GM19452 (cell line): ENCODE measurements around the gene RGS6.

ENCODE experiments used
- ATAC-seq: cut with Tn5 transposase; IDR thresholded peaks from one replicate; pipeline ENCODE4 v1.9.1; 2021; ENCODE audit not compliant: unreplicated experiment

RGS6 gene

GRCh38 chr14:72521045-72521444 lies 588.8 kb downstream of the RGS6 start:
- no peak for ATAC-seq

- no peak for ATAC-seq
These were observed 589.9 kb downstream of the RGS6 start for GRCh38 chr14:72521968-72522741.

- no peak for ATAC-seq
These were observed 590.6 kb downstream of the RGS6 start for GRCh38 chr14:72522847-72523246.

- ATAC-seq, result no peak
These were observed 591.4 kb downstream of the RGS6 start for GRCh38 chr14:72523424-72524294.

- ATAC-seq, result no peak
These were observed 592.0 kb downstream of the RGS6 start for GRCh38 chr14:72524295-72524629.

- ATAC-seq, result no peak
These were observed 593.1 kb downstream of the RGS6 start for GRCh38 chr14:72525087-72525915.

GRCh38 chr14:72527591-72527990 lies 595.4 kb downstream of the RGS6 start:
- ATAC-seq, result no peak

GRCh38 chr14:72528059-72528862 lies 596.0 kb downstream of the RGS6 start:
- ATAC-seq, result no peak

- ATAC-seq, result no peak
These were observed 596.6 kb downstream of the RGS6 start for GRCh38 chr14:72528863-72529175.

GRCh38 chr14:72532686-72533454 lies 600.6 kb downstream of the RGS6 start:
- ATAC-seq, result no peak

GRCh38 chr14:72535485-72535884 lies 603.3 kb downstream of the RGS6 start:
- ATAC-seq, result no peak

- ATAC-seq, result no peak
These were observed 606.2 kb downstream of the RGS6 start for GRCh38 chr14:72538387-72538786.

- ATAC-seq, result no peak
These were observed 607.6 kb downstream of the RGS6 start for GRCh38 chr14:72539661-72540315.

GRCh38 chr14:72540836-72541235 lies 608.6 kb downstream of the RGS6 start:
- no peak for ATAC-seq

GRCh38 chr14:72541546-72541945 lies 609.3 kb downstream of the RGS6 start:
- ATAC-seq, result no peak

- no peak for ATAC-seq
These were observed 611.1 kb downstream of the RGS6 start for GRCh38 chr14:72543341-72543740.

- ATAC-seq, result no peak
These were observed 612.6 kb downstream of the RGS6 start for GRCh38 chr14:72544615-72545387.

- ATAC-seq, result no peak
These were observed 613.4 kb downstream of the RGS6 start for GRCh38 chr14:72545411-72546311.
